ENCODE results near the gene ESPL1.
"Not testable (repeated sequence)": the region's sequence is repeated elsewhere in the genome, so short reads cannot be mapped to it uniquely, and the experiment has no call there.

DNA sequence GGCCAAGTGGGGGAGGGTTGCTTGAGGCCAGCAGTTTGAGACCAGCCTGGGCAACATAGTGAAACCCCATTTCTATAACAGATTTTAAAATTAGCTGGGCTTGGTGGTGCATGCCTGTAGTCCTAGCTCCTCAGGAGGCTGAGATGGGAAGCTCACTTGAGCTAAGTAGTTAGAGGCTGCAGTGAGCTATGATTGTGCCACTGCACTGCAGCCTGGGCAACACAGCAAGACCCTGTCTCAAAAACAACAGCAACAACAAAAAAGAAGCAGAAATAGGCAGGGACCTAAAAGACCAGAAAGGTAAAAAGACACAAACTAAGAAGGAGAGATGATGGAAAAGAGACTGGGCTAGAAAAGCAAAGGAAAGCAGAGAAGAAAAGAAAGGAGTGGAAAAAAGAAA lies 64.2 kb downstream of the ESPL1 start:
- TF ChIP-seq ARID4B (CRISPR knock-in tag; IDR thresholded peaks at IDR 0.05; ENCODE audit: borderline replicate concordance); SMAD4 (CRISPR knock-in tag; IDR thresholded peaks at IDR 0.05); JUN (CRISPR knock-in tag; IDR thresholded peaks at IDR 0.05): not testable (repeated sequence)
- TF ChIP-seq, protein P1, sequence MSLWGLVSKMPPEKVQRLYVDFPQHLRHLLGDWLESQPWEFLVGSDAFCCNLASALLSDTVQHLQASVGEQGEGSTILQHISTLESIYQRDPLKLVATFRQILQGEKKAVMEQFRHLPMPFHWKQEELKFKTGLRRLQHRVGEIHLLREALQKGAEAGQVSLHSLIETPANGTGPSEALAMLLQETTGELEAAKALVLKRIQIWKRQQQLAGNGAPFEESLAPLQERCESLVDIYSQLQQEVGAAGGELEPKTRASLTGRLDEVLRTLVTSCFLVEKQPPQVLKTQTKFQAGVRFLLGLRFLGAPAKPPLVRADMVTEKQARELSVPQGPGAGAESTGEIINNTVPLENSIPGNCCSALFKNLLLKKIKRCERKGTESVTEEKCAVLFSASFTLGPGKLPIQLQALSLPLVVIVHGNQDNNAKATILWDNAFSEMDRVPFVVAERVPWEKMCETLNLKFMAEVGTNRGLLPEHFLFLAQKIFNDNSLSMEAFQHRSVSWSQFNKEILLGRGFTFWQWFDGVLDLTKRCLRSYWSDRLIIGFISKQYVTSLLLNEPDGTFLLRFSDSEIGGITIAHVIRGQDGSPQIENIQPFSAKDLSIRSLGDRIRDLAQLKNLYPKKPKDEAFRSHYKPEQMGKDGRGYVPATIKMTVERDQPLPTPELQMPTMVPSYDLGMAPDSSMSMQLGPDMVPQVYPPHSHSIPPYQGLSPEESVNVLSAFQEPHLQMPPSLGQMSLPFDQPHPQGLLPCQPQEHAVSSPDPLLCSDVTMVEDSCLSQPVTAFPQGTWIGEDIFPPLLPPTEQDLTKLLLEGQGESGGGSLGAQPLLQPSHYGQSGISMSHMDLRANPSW (CRISPR knock-in tag; conservative IDR thresholded peaks at IDR 0.05; ENCODE audit: low read depth): not testable (repeated sequence)
- peak; percentile 86; the same call in 1 of the 2 replicates for TF ChIP-seq ZNF121 (CRISPR knock-in tag; IDR thresholded peaks at IDR 0.05)
- TF ChIP-seq, protein P2, sequence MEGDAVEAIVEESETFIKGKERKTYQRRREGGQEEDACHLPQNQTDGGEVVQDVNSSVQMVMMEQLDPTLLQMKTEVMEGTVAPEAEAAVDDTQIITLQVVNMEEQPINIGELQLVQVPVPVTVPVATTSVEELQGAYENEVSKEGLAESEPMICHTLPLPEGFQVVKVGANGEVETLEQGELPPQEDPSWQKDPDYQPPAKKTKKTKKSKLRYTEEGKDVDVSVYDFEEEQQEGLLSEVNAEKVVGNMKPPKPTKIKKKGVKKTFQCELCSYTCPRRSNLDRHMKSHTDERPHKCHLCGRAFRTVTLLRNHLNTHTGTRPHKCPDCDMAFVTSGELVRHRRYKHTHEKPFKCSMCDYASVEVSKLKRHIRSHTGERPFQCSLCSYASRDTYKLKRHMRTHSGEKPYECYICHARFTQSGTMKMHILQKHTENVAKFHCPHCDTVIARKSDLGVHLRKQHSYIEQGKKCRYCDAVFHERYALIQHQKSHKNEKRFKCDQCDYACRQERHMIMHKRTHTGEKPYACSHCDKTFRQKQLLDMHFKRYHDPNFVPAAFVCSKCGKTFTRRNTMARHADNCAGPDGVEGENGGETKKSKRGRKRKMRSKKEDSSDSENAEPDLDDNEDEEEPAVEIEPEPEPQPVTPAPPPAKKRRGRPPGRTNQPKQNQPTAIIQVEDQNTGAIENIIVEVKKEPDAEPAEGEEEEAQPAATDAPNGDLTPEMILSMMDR (IDR thresholded peaks at IDR 0.05): not testable (repeated sequence)

Measured in WTC11 (cell line).